GM19238 (cell line): Measurements from ENCODE around the gene LRGUK.
"Not testable (repeated sequence)": the region's sequence is repeated elsewhere in the genome, so short reads cannot be mapped to it uniquely, and the experiment has no call there.

ENCODE experiments used
- DNase-seq: peaks from one replicate; pipeline ENCODE4 v3.0.0; 2011; ENCODE audit warnings: low spot score; ENCODE audit not compliant: insufficient read length

The LRGUK gene

DNA sequence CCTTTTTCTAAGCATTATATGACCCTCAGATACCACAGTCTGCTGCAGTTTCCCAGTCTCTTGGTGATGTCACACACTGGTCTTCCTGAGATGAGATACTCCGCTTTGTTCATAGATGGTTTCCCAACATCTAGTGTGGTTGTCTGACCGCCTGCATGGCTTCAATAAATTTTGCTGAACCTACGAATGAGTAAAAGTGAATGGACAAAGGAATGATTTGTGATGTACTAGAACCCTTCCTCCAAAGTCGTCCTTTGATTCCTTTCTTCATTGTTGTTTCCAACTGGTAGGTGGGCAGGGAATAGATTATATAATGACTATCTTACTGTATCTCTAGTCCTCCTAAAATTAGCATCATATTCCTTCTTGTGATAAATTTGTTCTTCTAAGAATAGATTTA lies 107.1 kb downstream of the LRGUK start:
- no peak for DNase-seq

DNA sequence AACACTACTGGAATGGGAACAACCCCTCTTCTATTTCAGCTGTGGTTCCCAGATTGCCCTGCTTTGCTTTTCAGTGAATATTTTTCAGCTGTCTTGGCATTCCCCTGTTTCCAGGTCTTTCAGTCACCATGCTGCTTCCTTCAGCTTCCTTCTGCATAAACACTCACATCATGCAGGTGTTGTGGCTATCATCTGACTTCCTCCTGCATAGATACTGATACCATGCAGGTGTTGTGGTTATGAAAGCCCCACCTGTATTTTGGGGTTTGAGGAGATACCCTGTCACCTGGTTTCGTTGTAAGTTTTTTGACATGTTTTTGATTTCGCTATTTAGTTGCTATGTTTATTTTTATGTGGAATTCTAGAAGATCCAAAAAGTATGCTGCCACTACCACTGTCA lies 118.1 kb downstream of the LRGUK start:
- DNase-seq, result no peak

DNA sequence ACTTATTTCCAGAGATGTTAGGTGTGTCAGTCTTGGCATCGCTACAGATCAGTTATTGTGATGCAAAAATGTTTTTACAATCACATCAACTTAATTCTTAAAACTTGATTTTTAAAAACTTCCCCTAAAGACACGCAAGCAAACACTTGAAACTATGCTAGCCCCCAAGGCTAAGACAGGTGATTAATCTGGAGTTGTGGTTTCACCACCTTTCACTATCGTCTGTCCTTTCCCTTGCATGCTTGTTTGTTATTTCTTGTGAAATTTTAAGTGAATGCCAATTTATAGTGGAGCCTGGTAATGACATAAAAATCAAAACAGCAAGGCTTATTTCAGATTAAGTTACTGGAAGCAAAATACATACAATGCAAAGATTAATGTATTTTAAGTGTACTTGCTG lies 119.2 kb downstream of the LRGUK start:
- DNase-seq, result no peak

DNA sequence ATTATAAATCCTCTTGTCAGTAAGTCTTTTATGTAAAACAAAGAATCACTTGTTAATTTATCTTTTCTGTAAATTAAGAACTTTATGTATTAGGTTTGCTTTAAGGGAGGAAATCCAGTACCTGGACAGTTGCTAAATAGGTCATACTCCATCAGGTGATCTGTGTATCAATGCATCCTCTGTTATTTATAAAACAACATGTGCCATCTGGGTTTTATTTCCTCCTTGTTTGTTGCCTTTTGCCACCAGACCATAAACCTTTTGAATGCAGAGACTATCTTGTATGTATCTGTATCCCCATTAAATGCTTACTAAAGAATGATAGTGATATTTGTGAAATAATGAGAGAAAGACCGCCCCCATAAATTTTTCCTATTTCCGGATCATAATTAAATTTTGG lies 119.6 kb downstream of the LRGUK start:
- no peak for DNase-seq

DNA sequence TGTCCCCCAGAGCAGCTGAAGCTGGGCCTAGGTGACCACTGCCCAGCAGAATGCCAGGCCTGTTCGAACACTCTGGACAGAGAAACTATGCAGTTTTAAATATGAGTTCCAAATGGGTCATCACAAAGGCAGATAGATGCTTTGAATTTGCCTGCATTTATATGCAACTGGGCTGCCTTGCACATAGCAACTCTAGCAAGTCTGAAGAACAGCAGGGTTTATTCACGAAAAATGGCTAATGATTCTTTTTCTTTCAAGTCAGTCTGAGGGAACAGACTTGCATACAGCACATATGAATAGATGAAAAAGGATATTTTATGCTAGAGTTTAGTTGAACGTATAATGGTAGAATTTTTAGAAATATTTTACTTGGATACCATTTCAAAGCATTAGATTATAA lies 121.1 kb downstream of the LRGUK start:
- no peak for DNase-seq

DNA sequence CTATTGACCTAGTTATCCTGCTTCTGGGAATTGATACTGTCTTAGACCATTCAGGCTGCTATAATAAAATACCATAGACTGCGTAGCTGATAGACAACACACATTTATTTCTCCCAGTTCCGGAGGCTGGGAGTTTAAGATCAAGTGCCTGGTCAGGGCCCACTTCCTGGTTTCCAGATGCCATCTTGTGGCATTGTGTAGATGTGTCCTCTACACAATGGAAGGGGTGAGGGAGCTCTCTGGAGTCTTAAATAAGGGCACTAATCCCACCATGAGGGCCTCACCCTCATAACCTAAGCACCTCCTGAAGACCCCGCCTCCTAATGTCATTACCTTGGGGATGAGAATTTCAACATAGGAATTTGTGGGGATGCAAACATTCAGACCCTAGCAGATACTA lies 127.2 kb downstream of the LRGUK start:
- DNase-seq, result no peak

DNA sequence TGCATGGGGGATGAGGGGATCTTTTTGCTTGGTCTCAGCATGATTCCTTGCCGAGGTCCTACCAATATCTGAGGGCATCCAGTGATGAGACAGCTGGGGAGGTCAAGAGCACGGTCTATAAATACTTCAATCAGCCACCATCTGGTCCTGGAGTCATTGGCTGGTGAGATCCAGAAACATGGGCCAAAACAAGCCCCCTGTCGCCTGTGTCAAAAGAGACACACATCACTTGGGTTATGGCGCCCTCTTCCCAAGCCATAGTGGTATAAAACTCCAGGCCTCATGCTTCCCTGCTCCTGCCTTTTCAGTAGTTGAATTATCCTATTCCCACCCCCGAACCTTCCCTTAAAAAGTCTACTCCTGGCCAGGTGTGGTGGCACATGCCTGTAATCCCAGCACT lies 128.7 kb downstream of the LRGUK start:
- no peak for DNase-seq

DNA sequence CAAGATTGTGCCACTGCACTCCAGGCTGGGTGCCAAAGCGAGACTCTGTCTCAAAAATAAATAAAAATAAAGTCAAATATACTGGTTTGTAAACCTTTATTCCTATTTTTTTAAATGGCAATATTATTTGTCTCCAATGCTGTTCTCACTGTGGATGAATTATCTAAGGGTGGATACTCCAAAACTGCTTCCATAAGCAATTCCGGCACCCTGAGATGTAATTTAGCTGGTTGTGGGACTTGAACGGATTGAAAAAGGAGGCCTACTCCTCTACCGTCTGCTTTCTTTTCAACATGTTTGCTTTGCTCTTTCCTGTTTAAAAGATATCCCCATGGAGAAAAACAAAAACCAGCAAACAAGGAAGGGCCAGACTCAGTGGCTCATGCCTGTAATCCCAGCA lies 135.2 kb downstream of the LRGUK start:
- DNase-seq, result no peak

DNA sequence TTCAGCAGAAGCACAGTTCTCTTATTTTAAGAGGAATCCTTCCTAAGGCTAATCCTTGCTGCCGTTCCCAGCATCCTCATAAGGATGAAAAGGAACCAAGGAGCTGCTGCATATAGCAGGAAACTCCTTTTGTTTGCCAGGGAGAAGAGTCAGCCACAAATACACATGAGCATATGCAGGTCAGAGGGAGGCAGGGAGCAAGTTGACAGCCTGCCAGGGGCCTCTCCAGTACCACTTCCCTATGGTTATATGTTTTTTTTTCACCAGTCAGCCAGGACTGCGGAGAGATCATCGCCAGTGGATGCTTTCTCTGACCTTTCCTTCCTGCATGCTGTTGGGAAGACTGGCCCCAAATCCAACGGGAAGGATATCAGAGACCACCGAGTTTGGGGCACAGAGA lies 149.8 kb downstream of the LRGUK start:
- DNase-seq, result no peak

DNA sequence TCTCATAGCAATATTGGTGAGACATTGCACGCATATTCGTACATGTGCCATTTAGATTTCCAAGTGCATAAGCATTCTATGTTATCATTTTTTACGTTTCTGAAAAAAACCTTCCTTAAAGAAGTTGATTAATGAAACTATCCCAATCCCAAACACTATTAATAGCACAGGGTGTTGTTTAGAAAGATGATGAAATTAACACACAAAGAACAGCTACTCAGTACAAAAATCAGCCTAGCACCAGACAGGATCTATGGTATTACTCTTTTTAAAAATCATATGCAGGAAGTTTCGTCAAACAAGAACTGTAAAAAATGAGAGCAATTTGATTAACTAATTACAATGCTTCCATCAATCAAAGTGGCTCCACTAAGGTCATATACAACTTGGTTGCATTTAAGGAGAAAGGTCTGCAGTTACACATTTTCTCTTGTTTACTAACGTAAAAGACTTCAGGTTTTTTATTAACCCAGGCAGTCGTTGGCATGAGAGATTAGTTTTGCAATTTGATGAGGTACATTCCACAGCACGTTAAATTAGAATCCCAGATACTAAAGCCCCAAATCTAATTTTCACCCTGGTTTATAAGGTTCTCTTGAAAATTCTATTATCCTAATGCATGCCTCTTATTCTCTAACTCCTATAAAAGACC lies 151.5 kb downstream of the LRGUK start:
- no peak for DNase-seq

DNA sequence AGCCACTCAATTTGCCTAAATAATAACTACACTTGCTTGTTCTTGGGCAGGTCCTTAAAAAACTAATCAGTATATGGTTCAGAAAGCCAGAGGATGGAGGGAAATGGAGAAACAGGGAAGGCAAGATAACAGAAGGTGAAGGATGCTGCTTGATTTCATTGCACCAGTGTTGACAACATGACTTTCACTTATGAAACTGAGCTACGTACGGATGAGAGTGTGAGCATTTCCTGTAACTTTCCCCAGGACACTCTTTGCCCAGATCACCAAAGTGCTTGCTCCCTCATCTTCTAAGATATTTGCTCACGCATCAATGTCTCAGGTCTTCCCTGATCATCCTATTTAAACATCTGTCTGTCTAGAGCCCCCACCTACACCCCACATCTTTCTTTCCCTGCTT lies 152.2 kb downstream of the LRGUK start:
- no peak for DNase-seq

DNA sequence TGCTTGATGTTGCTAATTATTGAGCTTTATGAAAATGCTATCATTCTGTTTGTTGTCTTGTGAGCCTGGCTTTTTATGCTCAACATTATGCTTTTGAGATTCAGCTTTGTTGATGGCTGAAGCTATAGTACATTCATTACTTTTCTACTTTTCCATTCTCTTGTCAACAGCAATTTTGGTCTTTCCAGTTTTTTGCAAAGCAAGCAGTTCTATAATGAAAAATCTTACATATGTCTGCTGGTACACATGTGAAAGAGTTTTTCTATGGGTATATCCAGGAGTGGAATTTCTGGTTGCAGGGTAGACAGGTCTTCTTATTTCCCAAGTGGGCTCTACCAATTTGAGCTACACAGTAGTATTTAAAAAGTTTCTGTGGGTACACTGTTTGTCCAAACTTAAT lies 152.8 kb downstream of the LRGUK start:
- DNase-seq, result no peak

DNA sequence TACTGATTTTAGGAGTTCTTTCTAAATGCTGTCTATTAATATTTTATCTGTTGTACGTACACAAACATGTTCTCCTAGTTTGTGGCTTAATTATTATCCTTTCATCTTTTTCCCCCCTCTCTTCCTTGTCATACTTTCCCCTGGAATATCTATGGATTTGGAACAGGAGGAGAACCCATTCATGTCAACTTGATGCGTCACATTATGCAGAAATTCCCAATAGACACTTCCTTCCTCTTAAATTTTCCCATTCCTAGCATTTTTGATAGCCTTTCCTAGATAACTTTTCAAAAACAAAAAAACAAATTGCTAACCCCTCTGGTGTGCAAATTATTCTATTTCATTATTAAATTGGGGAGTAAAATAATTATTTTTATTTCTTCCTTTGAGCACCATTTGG lies 153.4 kb downstream of the LRGUK start:
- no peak for DNase-seq

DNA sequence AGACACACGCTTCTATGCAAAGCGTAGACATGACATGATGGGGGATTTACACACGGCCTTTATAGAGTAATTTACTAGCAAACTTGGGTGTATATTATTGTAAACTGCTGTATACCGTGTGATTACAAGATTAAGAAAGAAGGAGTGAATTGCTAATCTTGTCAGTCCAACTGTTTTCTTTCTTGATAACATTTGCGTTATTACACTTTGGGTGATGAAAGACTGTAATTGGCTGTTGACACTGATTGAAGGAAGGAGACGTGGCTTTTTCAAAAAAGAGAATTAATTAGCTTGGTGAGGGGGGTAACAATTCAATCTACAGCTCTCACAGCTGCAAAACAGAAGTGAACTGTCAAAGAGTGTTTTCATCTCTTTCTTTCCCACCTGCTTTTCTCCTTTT lies 156.9 kb downstream of the LRGUK start:
- no peak for DNase-seq

DNA sequence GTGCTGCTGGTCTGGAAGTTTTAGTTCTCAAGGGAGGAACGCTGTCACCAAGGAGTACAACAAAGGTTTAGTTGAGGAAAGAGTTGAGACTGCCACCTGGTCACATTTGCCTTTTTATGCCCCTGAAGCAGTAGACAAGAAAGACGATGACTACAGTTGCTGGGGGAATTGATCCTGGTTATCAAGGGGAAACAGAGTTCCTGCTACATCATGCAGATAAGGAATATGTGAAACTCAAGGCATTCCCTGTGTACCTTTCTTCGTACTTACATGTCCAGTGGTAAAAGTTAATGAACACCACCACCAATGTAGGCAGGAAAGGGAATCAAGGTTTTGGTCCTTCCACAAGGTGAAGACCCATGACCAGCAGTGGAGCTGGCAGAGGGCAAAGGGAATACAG lies 157.8 kb downstream of the LRGUK start:
- no peak for DNase-seq

DNA sequence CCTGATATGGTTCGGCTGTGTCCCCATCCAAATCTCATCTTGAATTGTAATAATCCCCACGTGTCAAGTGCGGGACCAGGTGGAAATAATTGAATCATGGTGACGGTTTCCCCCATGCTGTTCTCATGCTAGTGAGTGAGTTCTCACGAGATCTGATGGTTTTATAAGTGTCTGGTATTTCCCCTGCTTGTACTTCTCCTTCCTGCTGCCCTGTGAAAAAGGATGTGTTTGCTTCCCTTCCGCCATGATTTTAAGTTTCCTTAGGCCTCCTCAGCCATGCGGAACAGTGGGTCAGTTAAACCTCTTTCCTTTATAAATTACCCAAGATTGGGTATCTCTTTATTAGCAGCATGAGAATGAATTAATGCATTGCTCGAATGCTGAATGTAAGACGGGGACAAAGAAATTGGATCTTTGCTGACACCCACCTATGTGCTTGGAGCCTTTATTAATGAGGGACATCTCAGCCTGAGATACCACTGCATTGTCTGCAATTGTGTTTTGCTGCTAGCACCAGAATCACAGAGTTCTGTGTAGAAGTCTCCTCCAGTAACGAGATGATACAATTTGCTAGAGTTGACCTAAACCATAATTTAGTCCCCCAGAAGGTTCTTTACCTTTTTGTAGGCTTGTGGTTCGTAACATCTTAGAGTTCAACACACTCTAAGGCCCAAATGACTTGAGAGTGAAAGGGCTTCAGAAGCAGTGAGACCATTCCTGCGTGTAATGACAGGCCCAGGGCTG lies 160.9 kb downstream of the LRGUK start:
- DNase-seq, result no peak

DNA sequence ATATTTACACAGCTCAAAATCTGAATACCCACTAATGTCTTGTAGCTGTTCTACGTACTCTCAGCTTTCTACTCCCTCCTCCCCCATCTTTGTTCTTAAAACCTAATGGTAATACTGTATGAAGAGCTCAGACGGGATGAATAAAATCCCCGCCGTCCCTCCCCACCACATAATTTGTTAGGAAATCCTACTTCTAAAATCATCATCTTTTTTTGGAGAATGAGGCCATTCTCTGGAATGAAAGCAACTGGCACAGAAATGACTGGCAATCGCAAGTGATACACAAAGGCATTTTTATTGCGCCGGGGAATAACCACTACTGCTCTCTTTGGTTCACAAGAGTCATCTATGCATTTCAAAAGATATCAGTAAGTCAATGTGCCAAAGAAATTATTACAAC lies 162.3 kb downstream of the LRGUK start:
- DNase-seq, result no peak

DNA sequence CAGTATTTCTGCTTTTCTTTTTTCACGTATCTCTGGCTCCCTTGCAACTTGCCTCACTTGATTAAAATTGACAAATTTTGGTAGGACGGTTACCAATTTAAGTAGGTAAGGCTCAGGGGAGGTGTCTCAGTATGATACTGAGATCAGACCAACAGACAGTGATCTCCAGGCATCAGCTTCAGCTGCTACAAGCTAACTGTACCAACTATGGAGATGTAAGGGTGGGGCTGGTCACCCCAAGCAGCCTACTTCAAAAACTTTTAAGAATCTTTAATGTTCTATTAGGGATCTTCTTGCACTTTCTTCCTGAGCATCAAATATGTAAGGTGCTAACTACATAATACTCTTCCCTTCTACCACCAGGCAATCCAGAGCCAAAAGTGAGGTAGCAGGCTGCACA lies 162.7 kb downstream of the LRGUK start:
- DNase-seq, result no peak

DNA sequence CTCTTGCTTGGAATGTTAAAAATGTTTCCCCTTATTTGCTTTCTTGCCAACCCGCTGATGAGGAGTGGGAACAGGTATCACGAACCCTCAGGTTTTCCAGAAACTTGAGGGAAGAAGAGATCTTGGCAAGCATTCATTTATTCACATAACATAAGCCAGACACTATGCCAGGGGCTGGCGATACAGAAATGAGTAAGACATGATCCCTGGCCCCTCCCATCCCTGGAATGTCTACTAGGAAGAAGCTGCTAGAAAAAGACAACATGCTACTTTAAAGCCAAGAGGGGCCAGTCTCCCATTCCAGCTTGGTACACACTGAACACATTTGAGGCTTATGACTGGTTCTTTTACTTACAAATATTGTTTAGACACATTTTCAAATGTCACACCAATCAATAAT lies 163.1 kb downstream of the LRGUK start:
- DNase-seq, result no peak

DNA sequence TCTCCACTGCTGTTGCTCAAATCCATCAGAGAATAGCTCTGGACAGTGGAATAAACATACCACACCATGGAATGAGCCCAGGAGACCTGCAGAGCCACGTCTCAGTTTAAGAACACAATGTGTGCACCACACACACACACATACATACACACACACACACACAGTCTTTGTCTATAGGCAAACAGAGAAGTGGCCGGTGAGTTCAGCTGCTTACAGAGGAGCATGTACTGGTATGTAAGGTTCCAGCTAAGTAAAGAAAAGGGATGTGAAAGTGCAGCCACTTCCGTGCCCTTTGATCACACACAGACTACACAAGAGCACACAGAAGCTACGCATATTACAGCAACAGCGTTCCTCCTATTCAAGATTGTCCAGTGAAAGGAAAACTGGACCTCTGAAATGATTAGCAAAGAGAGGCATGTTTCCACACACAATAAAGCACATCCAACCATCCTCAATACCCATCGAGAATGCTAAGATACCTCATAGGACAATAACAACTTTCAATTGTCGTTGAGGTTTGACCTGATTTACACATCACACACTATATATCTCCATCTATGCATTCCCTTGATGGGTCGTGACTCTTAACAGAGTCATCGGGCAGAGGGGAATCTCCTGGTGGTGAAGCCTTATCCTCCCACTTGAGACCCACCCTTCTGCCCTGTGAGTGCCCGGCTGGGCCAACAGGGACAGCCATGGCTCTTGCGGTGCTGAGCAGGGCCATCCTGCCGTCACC lies 166.0 kb downstream of the LRGUK start:
- peak; percentile 53 for DNase-seq

DNA sequence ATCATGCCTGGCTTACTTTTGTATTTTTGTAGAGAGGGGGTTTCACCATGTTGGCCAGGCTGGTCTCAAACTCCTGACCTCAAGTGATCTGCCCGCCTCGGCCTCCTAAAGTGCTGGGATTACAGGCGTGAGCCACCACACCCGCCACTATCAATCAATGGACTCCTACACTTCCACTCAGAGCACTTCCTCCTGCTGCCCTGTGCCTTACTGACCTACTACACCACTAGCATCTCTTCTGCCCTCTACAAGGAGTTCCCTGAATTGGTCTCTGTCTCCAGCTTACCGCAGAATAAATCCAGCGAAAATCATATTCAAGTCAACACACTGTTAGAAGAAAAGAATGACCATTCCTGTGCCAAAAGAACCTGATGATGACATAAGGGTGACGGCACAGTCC lies 168.8 kb downstream of the LRGUK start:
- DNase-seq, result not testable (repeated sequence)

DNA sequence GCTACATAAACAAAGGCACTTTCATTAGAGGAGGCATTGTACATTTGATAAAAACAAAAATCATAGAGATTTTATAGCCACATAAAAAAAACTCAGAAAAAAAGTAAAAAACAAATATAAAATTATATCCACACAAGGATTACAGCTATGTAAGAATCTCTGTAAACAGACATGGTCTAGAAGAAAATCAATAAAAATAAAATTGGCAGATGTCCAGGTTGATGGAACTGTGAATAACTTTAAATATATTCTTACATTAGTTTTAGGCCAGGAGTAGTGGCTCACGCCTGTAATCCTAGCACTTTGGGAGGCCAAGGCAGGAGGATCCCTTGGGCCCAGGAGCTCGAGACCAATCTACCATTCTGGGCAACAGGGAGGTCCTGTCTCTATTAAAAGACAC lies 170.3 kb downstream of the LRGUK start:
- DNase-seq, result no peak
